ENCODE data around the gene ZNF407. TPM values are rescaled to one million over a fixed set of nuclear protein-coding genes. Genes with fewer than 3 reads are reported as not detected.

The ZNF407 gene
- total RNA-seq, 1 experiment from 2014 or later = 18.1 TPM

- no peaks in the 10 kb centered on the region for H4K20me1 ChIP-seq (ENCODE audit: insufficient read depth, low read depth, low read length)
- no peaks in the 10 kb centered on the region for H3K9me3 ChIP-seq (ENCODE audit: low read length)
- no peaks in the 10 kb centered on the region for H3K79me2 ChIP-seq (ENCODE audit: low read length)
- no peak overlapping the region for H3K9ac ChIP-seq (ENCODE audit: low read length)
- no peak overlapping the region for H3K27ac ChIP-seq (ENCODE audit: low read length)
- H3K4me1 ChIP-seq (ENCODE audit: low read length) = no peaks in the 10 kb centered on the region
- H3K4me3 ChIP-seq (ENCODE audit: low read length) = no peak overlapping the region
- H2AFZ ChIP-seq (ENCODE audit: low read length) = no peak overlapping the region
- no peak overlapping the region for H3K4me2 ChIP-seq (ENCODE audit: low read depth, low read length, poor library complexity, severe bottlenecking)
- no peaks in the 10 kb centered on the region for H3K9me2 ChIP-seq (replicated peaks; ENCODE audit: insufficient read depth, low read length)
- DNase-seq = no peak
- H3K27me3 ChIP-seq (ENCODE audit: low read length) = no peaks in the 10 kb centered on the region
- no peaks in the 10 kb centered on the region for H3K36me3 ChIP-seq (ENCODE audit: insufficient read depth, low read length)
Measured at GRCh38 chr18:74748809-74749208, 151.1 kb downstream of the ZNF407 start.

GRCh38 chr18:74758995-74759394 is 161.3 kb downstream of the ZNF407 start:
- Histone ChIP-seq H2AFZ (ENCODE audit: low read length) (no peak overlapping the region), H3K4me1 (ENCODE audit: low read length) (no peaks in the 10 kb centered on the region), H4K20me1 (ENCODE audit: insufficient read depth, low read depth, low read length) (no peaks in the 10 kb centered on the region), H3K27me3 (ENCODE audit: low read length) (no peaks in the 10 kb centered on the region), H3K4me3 (ENCODE audit: low read length) (no peak overlapping the region), H3K79me2 (ENCODE audit: low read length) (no peaks in the 10 kb centered on the region), H3K4me2 (ENCODE audit: low read depth, low read length, poor library complexity, severe bottlenecking) (no peak overlapping the region), H3K36me3 (ENCODE audit: insufficient read depth, low read length) (peaks cover 5% of the 10 kb centered on the region; the same call in 1 of the 2 replicates), H3K9me2 (replicated peaks; ENCODE audit: insufficient read depth, low read length) (no peaks in the 10 kb centered on the region), H3K9me3 (ENCODE audit: low read length) (peaks cover 16% of the 10 kb centered on the region), H3K27ac (ENCODE audit: low read length) (no peak overlapping the region), H3K9ac (ENCODE audit: low read length) (no peak overlapping the region)
- DNase-seq = no peak

GRCh38 chr18:74760026-74760425 is 162.4 kb downstream of the ZNF407 start:
- H3K36me3 ChIP-seq (ENCODE audit: insufficient read depth, low read length) = peaks cover 5% of the 10 kb centered on the region; the same call in 1 of the 2 replicates
- no peaks in the 10 kb centered on the region for H3K79me2 ChIP-seq (ENCODE audit: low read length)
- no peak overlapping the region for H3K9ac ChIP-seq (ENCODE audit: low read length)
- H3K27ac ChIP-seq (ENCODE audit: low read length) = no peak overlapping the region
- H4K20me1 ChIP-seq (ENCODE audit: insufficient read depth, low read depth, low read length) = no peaks in the 10 kb centered on the region
- no peak overlapping the region for H3K4me3 ChIP-seq (ENCODE audit: low read length)
- no peak overlapping the region for H2AFZ ChIP-seq (ENCODE audit: low read length)
- H3K4me2 ChIP-seq (ENCODE audit: low read depth, low read length, poor library complexity, severe bottlenecking) = no peak overlapping the region
- no peaks in the 10 kb centered on the region for H3K9me2 ChIP-seq (replicated peaks; ENCODE audit: insufficient read depth, low read length)
- no peak for DNase-seq
- H3K27me3 ChIP-seq (ENCODE audit: low read length) = no peaks in the 10 kb centered on the region
- no peaks in the 10 kb centered on the region for H3K4me1 ChIP-seq (ENCODE audit: low read length)
- peaks cover 16% of the 10 kb centered on the region for H3K9me3 ChIP-seq (ENCODE audit: low read length)

GRCh38 chr18:74760436-74760835 is 162.8 kb downstream of the ZNF407 start:
- Histone ChIP-seq H3K36me3 (ENCODE audit: insufficient read depth, low read length) (peaks cover 5% of the 10 kb centered on the region; the same call in 1 of the 2 replicates), H4K20me1 (ENCODE audit: insufficient read depth, low read depth, low read length) (no peaks in the 10 kb centered on the region), H3K79me2 (ENCODE audit: low read length) (no peaks in the 10 kb centered on the region), H3K27me3 (ENCODE audit: low read length) (no peaks in the 10 kb centered on the region), H3K9me2 (replicated peaks; ENCODE audit: insufficient read depth, low read length) (no peaks in the 10 kb centered on the region), H3K4me3 (ENCODE audit: low read length) (no peak overlapping the region), H3K9ac (ENCODE audit: low read length) (no peak overlapping the region), H3K9me3 (ENCODE audit: low read length) (peaks cover 16% of the 10 kb centered on the region), H2AFZ (ENCODE audit: low read length) (no peak overlapping the region), H3K4me1 (ENCODE audit: low read length) (no peaks in the 10 kb centered on the region), H3K4me2 (ENCODE audit: low read depth, low read length, poor library complexity, severe bottlenecking) (no peak overlapping the region), H3K27ac (ENCODE audit: low read length) (no peak overlapping the region)
- DNase-seq = no peak

GRCh38 chr18:74766251-74766650 is 168.6 kb downstream of the ZNF407 start:
- no peaks in the 10 kb centered on the region for H3K36me3 ChIP-seq (ENCODE audit: insufficient read depth, low read length)
- no peak overlapping the region for H3K27ac ChIP-seq (ENCODE audit: low read length)
- DNase-seq = no peak
- H3K9ac ChIP-seq (ENCODE audit: low read length) = no peak overlapping the region
- no peaks in the 10 kb centered on the region for H3K27me3 ChIP-seq (ENCODE audit: low read length)
- H4K20me1 ChIP-seq (ENCODE audit: insufficient read depth, low read depth, low read length) = no peaks in the 10 kb centered on the region
- no peaks in the 10 kb centered on the region for H3K79me2 ChIP-seq (ENCODE audit: low read length)
- H3K9me2 ChIP-seq (replicated peaks; ENCODE audit: insufficient read depth, low read length) = no peaks in the 10 kb centered on the region
- H3K4me1 ChIP-seq (ENCODE audit: low read length) = no peaks in the 10 kb centered on the region
- no peaks in the 10 kb centered on the region for H3K9me3 ChIP-seq (ENCODE audit: low read length)
- no peak overlapping the region for H2AFZ ChIP-seq (ENCODE audit: low read length)
- H3K4me3 ChIP-seq (ENCODE audit: low read length) = no peak overlapping the region
- H3K4me2 ChIP-seq (ENCODE audit: low read depth, low read length, poor library complexity, severe bottlenecking) = no peak overlapping the region

- Histone ChIP-seq H3K9me3 (ENCODE audit: low read length) (no peaks in the 10 kb centered on the region), H3K4me3 (ENCODE audit: low read length) (no peak overlapping the region), H3K79me2 (ENCODE audit: low read length) (no peaks in the 10 kb centered on the region), H4K20me1 (ENCODE audit: insufficient read depth, low read depth, low read length) (no peaks in the 10 kb centered on the region), H3K27ac (ENCODE audit: low read length) (no peak overlapping the region), H3K4me1 (ENCODE audit: low read length) (no peaks in the 10 kb centered on the region), H3K9ac (ENCODE audit: low read length) (no peak overlapping the region), H3K36me3 (ENCODE audit: insufficient read depth, low read length) (no peaks in the 10 kb centered on the region), H3K9me2 (replicated peaks; ENCODE audit: insufficient read depth, low read length) (no peaks in the 10 kb centered on the region), H2AFZ (ENCODE audit: low read length) (no peak overlapping the region), H3K27me3 (ENCODE audit: low read length) (no peaks in the 10 kb centered on the region), H3K4me2 (ENCODE audit: low read depth, low read length, poor library complexity, severe bottlenecking) (no peak overlapping the region)
- DNase-seq = no peak
Measured at GRCh38 chr18:74768096-74768495, 170.4 kb downstream of the ZNF407 start.

- Histone ChIP-seq H4K20me1 (ENCODE audit: insufficient read depth, low read depth, low read length) (no peaks in the 10 kb centered on the region), H3K9me3 (ENCODE audit: low read length) (no peaks in the 10 kb centered on the region), H3K9me2 (replicated peaks; ENCODE audit: insufficient read depth, low read length) (no peaks in the 10 kb centered on the region), H3K79me2 (ENCODE audit: low read length) (no peaks in the 10 kb centered on the region), H3K9ac (ENCODE audit: low read length) (no peak overlapping the region), H3K4me3 (ENCODE audit: low read length) (no peak overlapping the region), H3K27ac (ENCODE audit: low read length) (no peak overlapping the region), H3K4me1 (ENCODE audit: low read length) (no peaks in the 10 kb centered on the region), H3K4me2 (ENCODE audit: low read depth, low read length, poor library complexity, severe bottlenecking) (no peak overlapping the region), H3K27me3 (ENCODE audit: low read length) (no peaks in the 10 kb centered on the region), H3K36me3 (ENCODE audit: insufficient read depth, low read length) (no peaks in the 10 kb centered on the region), H2AFZ (ENCODE audit: low read length) (no peak overlapping the region)
- DNase-seq = no peak
Measured at GRCh38 chr18:74773171-74773624, 175.5 kb downstream of the ZNF407 start.

GRCh38 chr18:74774486-74774885 is 176.8 kb downstream of the ZNF407 start:
- Histone ChIP-seq H3K4me2 (ENCODE audit: low read depth, low read length, poor library complexity, severe bottlenecking) (no peak overlapping the region), H3K9me2 (replicated peaks; ENCODE audit: insufficient read depth, low read length) (no peaks in the 10 kb centered on the region), H3K36me3 (ENCODE audit: insufficient read depth, low read length) (no peaks in the 10 kb centered on the region), H3K4me1 (ENCODE audit: low read length) (no peaks in the 10 kb centered on the region), H3K27ac (ENCODE audit: low read length) (no peak overlapping the region), H3K9ac (ENCODE audit: low read length) (no peak overlapping the region), H2AFZ (ENCODE audit: low read length) (no peak overlapping the region), H3K79me2 (ENCODE audit: low read length) (no peaks in the 10 kb centered on the region), H3K4me3 (ENCODE audit: low read length) (no peak overlapping the region), H4K20me1 (ENCODE audit: insufficient read depth, low read depth, low read length) (no peaks in the 10 kb centered on the region), H3K27me3 (ENCODE audit: low read length) (no peaks in the 10 kb centered on the region), H3K9me3 (ENCODE audit: low read length) (no peaks in the 10 kb centered on the region)
- no peak for DNase-seq

- H3K9ac ChIP-seq (ENCODE audit: low read length) = no peak overlapping the region
- H3K9me2 ChIP-seq (replicated peaks; ENCODE audit: insufficient read depth, low read length) = no peaks in the 10 kb centered on the region
- no peaks in the 10 kb centered on the region for H3K36me3 ChIP-seq (ENCODE audit: insufficient read depth, low read length)
- no peak overlapping the region for H3K4me3 ChIP-seq (ENCODE audit: low read length)
- no peak overlapping the region for H2AFZ ChIP-seq (ENCODE audit: low read length)
- no peak for DNase-seq
- no peaks in the 10 kb centered on the region for H3K9me3 ChIP-seq (ENCODE audit: low read length)
- no peaks in the 10 kb centered on the region for H3K27me3 ChIP-seq (ENCODE audit: low read length)
- H3K4me1 ChIP-seq (ENCODE audit: low read length) = no peaks in the 10 kb centered on the region
- H3K79me2 ChIP-seq (ENCODE audit: low read length) = no peaks in the 10 kb centered on the region
- no peak overlapping the region for H3K4me2 ChIP-seq (ENCODE audit: low read depth, low read length, poor library complexity, severe bottlenecking)
- no peak overlapping the region for H3K27ac ChIP-seq (ENCODE audit: low read length)
- H4K20me1 ChIP-seq (ENCODE audit: insufficient read depth, low read depth, low read length) = no peaks in the 10 kb centered on the region
Measured at GRCh38 chr18:74775239-74775638, 177.6 kb downstream of the ZNF407 start.

Measured in Karpas-422 (cell line).